Hypothalamus (tissue), 51 donors: ENCODE data around the gene HMX1.

Experiments
- DNase-seq, 51 donors: peaks; one replicate each; lab custom pipeline; 2025; lab: John Stamatoyannopoulos, UW

HMX1 gene

GRCh38 chr4:8910100-8910821 lies 38.6 kb upstream of the HMX1 start:
- DNase-seq = no peak

DNA sequence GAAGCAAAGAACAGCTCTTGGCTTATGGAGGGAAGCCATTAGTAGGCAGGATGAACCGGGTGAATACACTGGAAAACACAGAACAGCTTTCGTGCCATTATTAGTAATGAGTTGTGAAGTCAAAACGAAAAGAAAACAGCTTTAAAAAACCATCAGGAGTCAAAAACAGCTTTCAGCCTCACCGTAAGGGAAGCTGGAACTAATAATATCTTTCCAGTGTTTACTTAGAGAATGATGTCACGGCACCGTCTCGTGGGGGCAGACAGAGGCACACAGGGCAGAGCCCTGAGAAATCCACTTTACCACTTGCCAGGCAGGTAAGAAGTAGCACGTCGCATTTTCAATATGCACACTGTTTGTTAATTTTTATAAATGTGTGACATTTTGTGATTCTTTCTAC lies 37.9 kb upstream of the HMX1 start:
- DNase-seq = no peak

DNA sequence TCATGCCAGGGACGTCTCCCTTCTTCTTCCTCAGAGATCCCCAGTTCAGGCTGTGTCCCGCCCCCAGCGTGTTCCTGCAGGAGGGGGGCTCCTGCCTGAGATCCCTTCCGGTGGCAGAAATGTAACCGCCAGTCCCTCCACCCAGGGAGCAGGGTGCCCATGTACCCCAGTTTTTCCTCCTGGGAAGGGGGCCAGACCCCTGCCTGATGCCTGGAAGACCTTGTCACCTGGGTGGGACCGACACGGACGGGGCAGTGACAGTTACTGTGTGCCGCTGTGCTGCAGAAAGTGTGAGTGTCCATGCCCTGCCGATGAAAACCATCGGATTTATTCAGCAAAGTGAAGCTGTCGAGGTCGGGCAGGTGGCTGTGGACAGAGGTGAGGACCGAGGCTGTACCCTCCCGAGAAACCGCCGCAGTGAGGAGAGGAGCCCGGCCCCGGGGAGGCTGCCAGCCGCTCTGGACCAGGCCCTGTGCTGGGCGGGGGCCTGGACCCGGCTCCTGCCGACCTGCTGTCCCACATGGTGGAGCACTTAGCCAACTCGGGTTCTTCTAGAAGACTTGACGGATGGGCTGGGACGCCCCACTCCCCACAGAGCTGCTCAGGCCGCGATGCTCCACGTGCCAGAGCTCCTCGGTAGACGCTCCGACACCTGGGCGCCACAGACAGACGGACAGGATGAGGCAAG lies 36.7 kb upstream of the HMX1 start:
- no peak for DNase-seq

- no peak for DNase-seq
Observed at GRCh38 chr4:8907596-8908205, 36.1 kb upstream of the HMX1 start.

GRCh38 chr4:8906991-8907595 lies 35.5 kb upstream of the HMX1 start:
- DNase-seq = no peak

DNA sequence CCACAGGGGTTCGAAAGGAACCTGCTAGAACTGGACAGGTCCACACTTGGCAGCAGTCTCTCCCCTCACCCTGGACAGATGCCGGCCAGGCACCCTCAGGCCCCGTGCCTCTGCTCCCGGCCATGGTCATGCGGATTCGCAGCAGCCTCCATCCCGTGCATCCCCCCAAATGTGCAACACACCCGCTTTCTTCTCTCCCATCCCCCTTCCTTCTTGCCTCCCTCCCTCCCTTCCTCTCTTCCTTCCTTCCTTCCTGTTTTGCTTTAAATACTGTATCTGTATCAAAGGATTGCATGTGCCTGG lies 35.0 kb upstream of the HMX1 start:
- no peak for DNase-seq

- no peak for DNase-seq
Observed at GRCh38 chr4:8905773-8906667, 34.4 kb upstream of the HMX1 start.

- no peak for DNase-seq
Observed at GRCh38 chr4:8905226-8905772, 33.7 kb upstream of the HMX1 start.

DNA sequence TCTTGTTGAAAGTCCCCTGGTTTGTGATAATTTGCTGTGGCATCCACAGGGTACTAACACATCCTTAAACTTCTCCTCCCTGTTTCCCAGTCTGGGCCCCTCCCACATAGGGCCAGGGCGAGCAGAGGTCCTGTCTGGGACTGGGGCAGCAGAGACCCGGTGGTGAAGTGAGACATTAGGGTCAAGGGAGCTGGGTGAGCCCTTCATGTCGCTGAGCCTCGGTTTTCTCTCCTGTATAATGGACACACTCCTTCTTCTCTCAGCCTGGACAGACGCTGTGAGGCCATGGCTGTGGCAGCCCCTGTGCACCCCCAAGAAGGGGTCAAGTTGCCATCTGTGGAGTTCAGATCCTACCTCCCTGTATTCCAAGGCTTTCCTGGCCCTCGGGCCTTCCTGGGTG lies 33.0 kb upstream of the HMX1 start:
- DNase-seq = no peak

DNA sequence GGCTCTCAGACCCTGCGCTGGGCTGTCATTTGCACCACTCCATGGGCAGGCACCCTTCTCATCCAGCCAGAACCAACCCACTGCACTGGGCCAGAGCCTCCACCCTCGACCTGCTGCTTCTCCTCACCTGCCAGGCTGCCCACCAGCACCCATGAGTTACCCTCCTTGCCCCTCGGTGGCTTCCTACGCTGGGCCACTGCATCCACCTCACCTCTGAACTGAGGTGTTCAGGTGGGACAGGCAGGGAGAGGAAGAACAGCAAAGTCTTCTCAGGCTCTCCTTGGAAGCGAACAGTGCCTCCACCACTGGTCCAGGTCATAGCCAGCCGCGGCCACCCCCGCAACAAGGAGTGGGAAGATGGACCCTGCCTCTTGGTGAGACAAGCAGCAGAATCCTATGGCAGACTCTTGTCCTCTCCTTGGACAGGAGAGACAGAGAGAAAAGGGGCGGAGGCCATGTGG lies 32.4 kb upstream of the HMX1 start:
- no peak for DNase-seq

DNA sequence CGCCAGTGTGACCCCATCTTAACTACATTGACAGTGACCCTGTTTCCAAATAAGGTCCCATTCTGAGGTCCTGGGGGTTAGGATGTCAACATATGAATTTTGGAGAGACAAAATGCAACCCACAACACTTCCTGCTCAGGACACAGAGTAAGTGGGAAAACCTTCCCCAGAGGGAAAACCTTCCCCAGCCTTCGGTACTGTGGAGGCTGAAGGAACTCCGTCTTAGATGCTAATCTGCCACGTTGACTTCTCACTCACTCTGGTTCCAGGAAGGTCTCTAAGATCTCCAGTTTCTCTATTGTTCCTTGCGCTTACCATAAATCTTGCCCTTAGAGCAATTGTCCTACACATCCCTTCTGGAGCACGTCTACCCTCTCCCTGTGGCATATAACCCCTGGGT lies 29.7 kb upstream of the HMX1 start:
- DNase-seq = no peak

GRCh38 chr4:8900588-8900987 lies 28.9 kb upstream of the HMX1 start:
- no peak for DNase-seq

GRCh38 chr4:8898419-8898818 lies 26.8 kb upstream of the HMX1 start:
- DNase-seq = no peak

DNA sequence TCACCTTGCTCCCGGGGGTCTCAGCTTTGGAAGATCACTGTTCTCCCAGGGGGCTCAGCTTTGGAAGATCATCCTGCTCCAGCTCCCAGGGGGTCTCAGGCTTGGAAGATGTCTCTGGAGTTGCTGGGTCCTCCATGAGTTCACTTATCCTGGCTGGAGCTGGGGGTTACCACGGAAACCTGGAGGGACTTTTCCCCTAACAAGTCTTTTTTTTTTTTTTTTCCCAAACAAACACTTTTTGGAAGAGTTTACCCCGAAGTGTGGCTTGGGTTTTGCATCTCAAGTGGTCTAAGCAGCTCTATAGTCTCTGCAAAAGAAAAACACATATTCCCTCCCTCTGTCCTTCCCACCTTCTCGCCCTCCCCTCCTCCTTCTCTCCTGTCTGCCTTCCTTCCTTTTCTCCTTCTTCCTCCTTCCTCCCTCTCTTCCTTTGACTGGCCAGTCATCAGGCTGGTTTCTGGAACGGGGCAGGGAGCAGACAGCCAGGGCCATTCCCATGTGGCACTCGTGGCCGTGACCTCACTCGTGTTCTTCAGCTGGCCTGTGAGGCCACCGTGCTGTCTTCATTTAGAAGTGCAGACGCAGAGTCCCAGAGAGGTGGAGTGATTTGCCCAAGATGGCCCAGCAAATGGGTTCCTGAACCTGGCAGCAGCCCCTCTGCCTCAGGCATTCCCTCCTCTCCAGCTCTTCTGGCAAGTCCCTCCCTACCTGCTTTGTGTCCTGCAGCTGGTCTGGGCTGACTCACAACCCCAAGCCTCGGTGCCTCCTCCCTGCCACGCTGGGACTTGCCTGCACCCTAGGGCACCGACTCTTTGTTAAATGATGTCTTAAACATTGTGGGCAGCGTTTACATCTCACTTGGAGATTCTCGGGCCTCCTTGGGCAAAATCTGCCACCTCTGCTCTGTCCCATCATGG lies 25.9 kb upstream of the HMX1 start:
- DNase-seq = no peak

DNA sequence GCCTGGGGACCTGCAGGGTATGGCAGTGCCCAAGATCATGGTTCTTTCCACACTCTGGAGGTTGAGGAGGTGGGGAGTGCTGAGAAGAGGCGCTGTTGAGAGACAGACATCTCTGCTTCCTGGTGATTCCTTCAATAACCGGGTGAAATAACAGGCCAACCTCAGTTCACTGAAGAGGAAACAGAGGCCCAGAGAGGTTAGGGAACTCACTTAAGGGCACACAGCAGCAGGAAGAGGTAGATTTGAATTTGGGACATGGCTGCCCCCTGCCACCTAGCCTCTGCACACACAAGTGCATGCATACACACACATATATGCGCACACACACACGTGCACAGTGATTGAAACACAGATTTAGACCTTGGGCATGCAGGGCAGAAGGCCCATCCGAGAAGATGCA lies 24.9 kb upstream of the HMX1 start:
- no peak for DNase-seq

DNA sequence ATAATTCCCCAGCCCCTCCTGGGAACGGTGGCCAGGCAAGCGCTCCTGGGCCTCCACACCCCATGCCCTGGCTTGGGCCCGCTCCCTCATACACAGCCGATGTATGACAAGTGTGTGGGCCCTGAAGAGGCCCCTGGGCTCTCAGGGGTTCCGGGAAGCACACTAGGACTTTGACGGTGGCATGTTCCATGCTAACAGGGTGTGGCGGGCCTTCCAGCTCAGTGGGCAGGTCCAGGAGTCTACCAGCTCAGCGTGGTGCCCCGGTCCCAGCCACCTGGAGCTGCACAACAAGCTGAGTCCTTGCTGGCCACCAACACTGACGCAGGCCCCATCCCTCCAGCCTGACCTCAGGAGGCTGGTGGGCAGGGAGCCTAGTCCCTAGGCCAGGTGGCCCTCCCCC lies 24.4 kb upstream of the HMX1 start:
- no peak for DNase-seq

DNA sequence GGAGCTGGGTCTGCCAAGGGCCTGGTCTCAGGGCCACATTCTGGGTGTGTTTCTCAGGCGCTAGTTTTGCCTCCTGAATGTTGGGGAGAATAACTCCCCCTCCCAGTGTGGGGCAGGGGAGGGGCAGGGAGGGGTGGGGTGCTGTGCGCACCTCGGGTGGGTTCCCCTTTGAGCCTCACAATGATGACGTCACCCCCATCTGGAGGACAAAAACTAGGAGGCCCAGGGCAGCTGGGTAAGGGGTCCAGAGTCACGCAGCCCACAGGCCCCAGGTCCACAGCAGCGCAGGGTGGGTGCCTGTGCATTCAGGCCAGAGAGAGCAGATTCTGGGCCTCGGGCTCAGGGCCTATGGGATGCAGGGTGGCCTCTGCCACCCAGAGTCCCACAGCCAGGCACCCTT lies 23.7 kb upstream of the HMX1 start:
- no peak for DNase-seq

DNA sequence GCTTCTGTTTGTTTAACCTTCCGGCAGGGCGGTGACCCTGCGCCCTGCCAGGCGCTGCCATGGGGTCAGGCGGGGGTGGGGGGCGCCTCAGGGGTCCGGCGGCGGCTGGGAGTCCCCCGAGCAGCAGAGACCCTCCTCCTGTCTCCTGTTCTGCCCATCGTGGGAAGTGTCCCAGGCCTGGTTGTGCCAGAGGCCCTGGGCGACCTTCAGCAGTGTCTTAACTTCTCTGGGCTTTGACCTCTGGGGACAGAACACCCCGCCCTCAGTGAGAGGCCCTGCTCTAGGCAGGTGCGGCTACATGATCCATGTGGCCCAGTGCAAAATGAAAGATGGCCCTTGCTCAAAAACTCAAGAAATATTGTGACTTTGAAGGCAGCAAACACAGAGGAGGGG lies 22.8 kb upstream of the HMX1 start:
- no peak for DNase-seq

- DNase-seq = no peak
Observed at GRCh38 chr4:8893624-8894423, 22.2 kb upstream of the HMX1 start.
